ENCODE data around the gene DPYD. TPM values are rescaled to one million over a fixed set of nuclear protein-coding genes. Genes with fewer than 3 reads are reported as not detected.

The DPYD gene
- total RNA-seq, 4 donors from 2014 or later: 35.7 to 65.4 (median 43.7) TPM

DNA sequence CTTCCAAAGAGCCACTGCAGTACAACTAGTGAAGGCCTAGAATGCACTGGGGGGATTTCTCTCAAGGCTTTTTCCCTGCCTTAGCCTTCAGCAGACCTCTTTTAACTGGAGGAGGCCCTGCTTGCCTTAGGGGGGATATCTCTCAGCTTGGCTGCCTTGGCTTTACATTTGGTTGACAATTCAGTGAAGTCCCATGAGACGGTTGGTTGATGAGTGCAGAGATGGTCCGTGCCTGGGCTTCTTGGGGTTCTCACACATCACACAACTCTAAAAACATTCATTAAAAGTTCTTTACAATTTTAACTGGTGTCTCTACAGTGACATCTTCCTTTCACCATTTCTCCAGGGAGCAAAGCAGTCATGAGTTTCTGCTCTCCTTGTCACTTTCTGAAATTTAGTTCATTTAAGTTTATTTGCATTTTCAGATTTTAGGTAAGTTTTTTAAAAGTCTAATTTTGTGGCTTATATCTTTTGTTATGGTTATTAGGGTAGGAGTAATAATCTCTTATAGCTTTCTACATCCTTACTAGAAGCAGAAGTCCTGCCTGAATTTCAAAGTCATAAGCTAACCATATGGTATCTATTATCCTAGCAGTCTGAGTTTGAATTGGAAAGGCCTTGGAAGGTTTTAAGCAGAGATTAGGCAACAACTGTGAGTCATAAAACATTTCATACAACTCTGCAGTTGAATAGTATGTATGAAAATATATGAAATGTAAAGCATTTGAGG, 487.6 kb downstream of the DPYD start:
- no peaks in the 10 kb centered on the region for H3K36me3 ChIP-seq
- H3K27ac ChIP-seq: no peak overlapping the region
- 73 to 92% methylated on average over 2 of the region's 2 CpGs for WGBS, 2 donors
- H3K4me1 ChIP-seq: peaks cover 0 to 11% (median 0%) of the 10 kb centered on the region in 4 donors
- no peak overlapping the region for H3K4me3 ChIP-seq
- TF ChIP-seq POLR2A (IDR thresholded peaks at IDR 0.05): no peak
- no peak for TF ChIP-seq EP300 (IDR thresholded peaks at IDR 0.05)
- TF ChIP-seq, protein P1, sequence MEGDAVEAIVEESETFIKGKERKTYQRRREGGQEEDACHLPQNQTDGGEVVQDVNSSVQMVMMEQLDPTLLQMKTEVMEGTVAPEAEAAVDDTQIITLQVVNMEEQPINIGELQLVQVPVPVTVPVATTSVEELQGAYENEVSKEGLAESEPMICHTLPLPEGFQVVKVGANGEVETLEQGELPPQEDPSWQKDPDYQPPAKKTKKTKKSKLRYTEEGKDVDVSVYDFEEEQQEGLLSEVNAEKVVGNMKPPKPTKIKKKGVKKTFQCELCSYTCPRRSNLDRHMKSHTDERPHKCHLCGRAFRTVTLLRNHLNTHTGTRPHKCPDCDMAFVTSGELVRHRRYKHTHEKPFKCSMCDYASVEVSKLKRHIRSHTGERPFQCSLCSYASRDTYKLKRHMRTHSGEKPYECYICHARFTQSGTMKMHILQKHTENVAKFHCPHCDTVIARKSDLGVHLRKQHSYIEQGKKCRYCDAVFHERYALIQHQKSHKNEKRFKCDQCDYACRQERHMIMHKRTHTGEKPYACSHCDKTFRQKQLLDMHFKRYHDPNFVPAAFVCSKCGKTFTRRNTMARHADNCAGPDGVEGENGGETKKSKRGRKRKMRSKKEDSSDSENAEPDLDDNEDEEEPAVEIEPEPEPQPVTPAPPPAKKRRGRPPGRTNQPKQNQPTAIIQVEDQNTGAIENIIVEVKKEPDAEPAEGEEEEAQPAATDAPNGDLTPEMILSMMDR (IDR thresholded peaks at IDR 0.05): no peak
- H3K9me3 ChIP-seq: no peaks in the 10 kb centered on the region
- no peak for DNase-seq (ENCODE audit: low spot score in 2 of 2)
- H3K27me3 ChIP-seq: no peaks in the 10 kb centered on the region

DNA sequence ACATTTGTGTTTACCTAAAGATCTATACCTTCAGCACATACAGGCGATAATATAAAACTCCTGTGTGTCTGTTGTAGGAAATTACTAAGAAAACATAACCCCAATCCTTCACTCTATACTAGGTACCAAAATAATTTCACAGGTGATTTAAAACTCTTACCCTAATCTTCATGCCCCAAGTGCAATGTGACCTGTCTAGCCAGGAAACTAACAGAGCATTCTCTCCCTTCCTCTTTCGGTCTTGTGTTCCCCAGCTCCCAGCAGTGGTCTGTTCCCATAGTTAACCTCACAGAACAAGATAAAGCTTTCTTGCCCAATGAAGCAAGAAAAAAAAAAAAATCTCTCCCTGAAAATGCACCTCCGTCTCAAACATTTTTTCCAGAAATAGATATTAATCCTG, 493.5 kb downstream of the DPYD start:
- Histone ChIP-seq H3K36me3 (no peaks in the 10 kb centered on the region), H3K4me1 (peaks cover 0 to 4% (median 0%) of the 10 kb centered on the region in 4 donors), H3K27ac (no peak overlapping the region), H3K4me3 (no peak overlapping the region), H3K27me3 (no peaks in the 10 kb centered on the region), H3K9me3 (no peaks in the 10 kb centered on the region)
- TF ChIP-seq, protein P1 (IDR thresholded peaks at IDR 0.05): no peak
- TF ChIP-seq EP300 (IDR thresholded peaks at IDR 0.05) (no peak), POLR2A (IDR thresholded peaks at IDR 0.05) (no peak)
- 91 to 95% methylated on average over 3 of the region's 3 CpGs for WGBS, 2 donors
- DNase-seq (ENCODE audit: low spot score in 2 of 2): no peak

DNA sequence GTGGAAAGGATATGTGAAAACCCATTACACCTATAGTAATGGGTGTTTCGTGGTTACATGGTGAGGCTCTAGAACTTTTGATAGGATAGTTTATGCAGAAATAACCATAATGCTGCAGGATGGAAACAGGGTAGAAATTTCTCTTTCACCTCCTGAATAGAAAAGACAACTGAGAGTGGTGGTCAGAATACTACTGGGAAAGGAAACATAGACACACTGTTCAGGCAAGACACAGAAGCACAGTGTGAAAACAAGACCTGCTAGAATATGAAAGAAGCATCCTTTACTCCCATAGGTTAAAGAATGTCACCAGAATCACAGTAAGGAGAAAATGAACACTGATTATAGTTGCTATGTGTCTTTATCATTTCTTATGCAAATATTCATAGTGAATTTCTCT, 496.6 kb downstream of the DPYD start:
- DNase-seq (ENCODE audit: low spot score in 2 of 2): no peak
- Histone ChIP-seq H3K4me1 (peaks cover 0 to 4% (median 0%) of the 10 kb centered on the region in 4 donors), H3K27ac (no peak overlapping the region), H3K4me3 (no peak overlapping the region), H3K9me3 (no peaks in the 10 kb centered on the region), H3K36me3 (peaks cover 0 to 3% (median 0%) of the 10 kb centered on the region in 3 donors), H3K27me3 (no peaks in the 10 kb centered on the region)
- 88 to 92% methylated on average over 1 of the region's 1 CpG for WGBS, 2 donors
- TF ChIP-seq, protein P1 (IDR thresholded peaks at IDR 0.05): no peak
- TF ChIP-seq POLR2A (IDR thresholded peaks at IDR 0.05) (no peak), EP300 (IDR thresholded peaks at IDR 0.05) (no peak)

DNA sequence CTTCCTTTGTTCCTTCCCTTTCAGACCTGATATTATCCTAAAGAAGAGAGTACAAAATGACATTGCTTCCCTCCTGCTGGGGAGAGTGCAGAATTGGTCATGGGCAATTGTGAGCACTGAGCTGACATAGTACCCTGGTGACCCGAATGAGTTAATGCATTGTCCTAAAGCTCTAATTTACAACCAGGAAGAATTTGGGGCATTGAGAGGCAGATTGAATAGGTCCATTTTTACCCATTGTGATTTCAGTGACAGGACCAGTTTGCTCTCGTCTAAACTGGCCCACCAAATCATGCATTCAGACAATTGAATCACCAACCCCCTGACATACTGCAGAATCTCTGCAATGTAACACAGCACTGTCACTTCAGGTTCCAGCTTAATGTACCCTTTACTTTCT, 497.4 kb downstream of the DPYD start:
- no peaks in the 10 kb centered on the region for H3K27me3 ChIP-seq
- WGBS, 2 donors: 48 to 55% methylated on average over 2 of the region's 2 CpGs
- H3K4me1 ChIP-seq: peaks cover 0 to 4% (median 0%) of the 10 kb centered on the region in 4 donors
- TF ChIP-seq, protein P1 (IDR thresholded peaks at IDR 0.05): no peak
- no peak for TF ChIP-seq POLR2A (IDR thresholded peaks at IDR 0.05)
- TF ChIP-seq EP300 (IDR thresholded peaks at IDR 0.05): no peak
- H3K27ac ChIP-seq: no peak overlapping the region
- DNase-seq (ENCODE audit: low spot score in 2 of 2): no peak
- H3K36me3 ChIP-seq: peaks cover 0 to 3% (median 0%) of the 10 kb centered on the region in 3 donors
- no peak overlapping the region for H3K4me3 ChIP-seq
- no peaks in the 10 kb centered on the region for H3K9me3 ChIP-seq

DNA sequence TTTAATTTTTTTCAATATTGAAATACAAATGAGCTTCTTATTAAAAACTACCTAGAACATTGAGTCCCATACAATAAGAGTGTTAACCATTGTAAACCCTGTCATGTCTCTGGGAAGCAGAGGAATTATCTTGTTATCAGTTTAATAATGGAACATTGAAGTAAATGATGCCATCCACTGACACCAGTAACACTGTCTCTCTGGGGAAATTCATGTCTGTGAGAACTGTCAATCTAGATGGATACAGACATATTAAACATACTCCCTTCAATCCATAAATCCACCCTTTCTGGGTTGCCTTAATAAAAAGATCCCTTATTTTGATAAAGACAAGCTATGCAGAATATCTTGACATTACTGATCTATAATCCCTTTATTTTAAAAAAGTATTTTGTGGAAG, 503.2 kb downstream of the DPYD start:
- Histone ChIP-seq H3K36me3 (peaks cover 0 to 3% (median 0%) of the 10 kb centered on the region in 3 donors), H3K4me3 (no peak overlapping the region), H3K4me1 (peaks cover 0 to 11% (median 0%) of the 10 kb centered on the region in 4 donors), H3K27ac (no peak overlapping the region), H3K27me3 (no peaks in the 10 kb centered on the region), H3K9me3 (no peaks in the 10 kb centered on the region)
- TF ChIP-seq EP300 (IDR thresholded peaks at IDR 0.05) (no peak), POLR2A (IDR thresholded peaks at IDR 0.05) (no peak)
- TF ChIP-seq, protein P1 (IDR thresholded peaks at IDR 0.05): no peak
- DNase-seq (ENCODE audit: low spot score in 2 of 2): no peak

Data from tibial nerve (tissue), 4 donors.